Mucosa of descending colon (tissue), 3 donors: Measurements from ENCODE around the gene CGB3. TPM values are rescaled to one million over a fixed set of nuclear protein-coding genes. Genes with fewer than 3 reads are reported as not detected.
A peak's percentile ranks its signal among the peaks of the same experiment; 100 is the strongest.
"Not testable (repeated sequence)": the region's sequence is repeated elsewhere in the genome, so short reads cannot be mapped to it uniquely, and the experiment has no call there.

ENCODE experiments used
- ATAC-seq: fragments of 200-7000 bp; cut with Tn5 transposase; one replicate; pipeline ENCODE4 v1.9.1; 2020; ENCODE audit warnings: mild to moderate bottlenecking, moderate library complexity
- DNase-seq, 3 donors: peaks; one replicate each; pipeline ENCODE4 v3.0.0-alpha.2; 2020
- H3K36me3 ChIP-seq: fragments of 200-600 bp; one replicate; pipeline ENCODE4 v1.8.0; 2021; ENCODE audit warnings: low read depth, mild to moderate bottlenecking
- H3K4me1 ChIP-seq: fragments of 200-600 bp; one replicate; pipeline ENCODE4 v1.8.0; 2021; ENCODE audit warnings: low read depth, mild to moderate bottlenecking
- H3K4me3 ChIP-seq: fragments of 200-600 bp; one replicate; pipeline ENCODE4 v1.8.0; 2021; ENCODE audit warnings: mild to moderate bottlenecking
- H3K9me3 ChIP-seq: fragments of 200-600 bp; one replicate; pipeline ENCODE4 v1.8.0; 2021; ENCODE audit warnings: mild to moderate bottlenecking
- CTCF ChIP-seq: fragments of 200-600 bp; IDR thresholded peaks from one replicate; pipeline ENCODE4 v1.8.0; 2022; ENCODE audit warnings: antibody characterized with exemption, mild to moderate bottlenecking
- intact Hi-C, 2 donors: fragments of 100-400 bp; cut with DNase I in 1 of 2; cut with micrococcal nuclease in 1 of 2; formaldehyde crosslinking; loops; one replicate each; pipeline versions ENCODE4 v1.11.0 to v1.11.1; 2022; cut with DNase I, micrococcal nuclease
- long read RNA-seq, 2 donors: library from polyadenylated mRNA; unstranded; transcript quantifications; one replicate each; pipeline ENCODE4 v2.0.0, GENCODE V29; 2019 to 2021
- total RNA-seq, 3 donors: library from RNA; stranded (reverse); fragmentation: NEBNext Ultra II Directional in 2 of 3; extraction: Animal tissue kit (Norgen Biotek cat#: 25700) in 2 of 3; gene quantifications; one replicate each; pipeline versions ENCODE4 v1.2.1 to v1.2.4, GENCODE V29; 2021 to 2023
- donor health status: DM: no; HTN: no; CAD: no; lungs with moderate emphysema.
- donor health status: DM: no; HTN: no; CAD: no.
- donor health status: DM: no; HTN: yes; CAD: no.

CGB3 gene
- not detected for total RNA-seq
- long read RNA-seq, donor 1, result 0 reads
- long read RNA-seq, donor 2, result 0 reads

- H3K36me3 ChIP-seq, intact Hi-C loops, ATAC-seq, H3K4me3 ChIP-seq, H3K4me1 ChIP-seq, H3K9me3 ChIP-seq, DNase-seq: not testable (repeated sequence)
These were observed at the start of gene CGB3 for GRCh38 chr19:49024233-49024632. TSS of gene CGB3 (minus strand) at chr19:49024333. CDS start at chr19:49023971, 362 bp downstream.

GRCh38 chr19:49071860-49072547, 47.9 kb upstream of the CGB3 start:
- no peaks in the 10 kb centered on the region for H3K36me3 ChIP-seq
- TF ChIP-seq CTCF, result no peak
- peak; percentile 46 for ATAC-seq
- H3K4me1 ChIP-seq, result no peaks in the 10 kb centered on the region
- DNase-seq, result peak in 1 of 3 donors; percentile 51
- H3K4me3 ChIP-seq, result no peak overlapping the region
- no peaks in the 10 kb centered on the region for H3K9me3 ChIP-seq
- intact Hi-C loops, result no loop called here

- intact Hi-C loops, result no loop called here
- ATAC-seq (no peak), DNase-seq (no peak)
- Histone ChIP-seq H3K4me3 (no peak overlapping the region), H3K36me3 (no peaks in the 10 kb centered on the region), H3K9me3 (no peaks in the 10 kb centered on the region), H3K4me1 (no peaks in the 10 kb centered on the region)
- TF ChIP-seq CTCF, result no peak
These were observed 46.3 kb upstream of the CGB3 start for GRCh38 chr19:49070416-49070815.

- DNase-seq (no peak), ATAC-seq (no peak)
- peaks cover 5% of the 10 kb centered on the region for H3K4me1 ChIP-seq
- TF ChIP-seq CTCF, result no peak
- H3K4me3 ChIP-seq, result no peak overlapping the region
- H3K9me3 ChIP-seq, result no peaks in the 10 kb centered on the region
- no peaks in the 10 kb centered on the region for H3K36me3 ChIP-seq
- intact Hi-C loops, result no loop called here
These were observed 44.9 kb upstream of the CGB3 start for GRCh38 chr19:49069026-49069425.

- H3K9me3 ChIP-seq, result no peaks in the 10 kb centered on the region
- DNase-seq (no peak), ATAC-seq (no peak)
- intact Hi-C loops, result no loop called here
- H3K36me3 ChIP-seq, result no peaks in the 10 kb centered on the region
- H3K4me1 ChIP-seq, result peaks cover 5% of the 10 kb centered on the region
- TF ChIP-seq CTCF, result no peak
- no peak overlapping the region for H3K4me3 ChIP-seq
These were observed 43.4 kb upstream of the CGB3 start for GRCh38 chr19:49067554-49067953.

- ATAC-seq, result no peak
- DNase-seq, result no peak
- Histone ChIP-seq H3K4me1 (peaks cover 5% of the 10 kb centered on the region), H3K36me3 (no peaks in the 10 kb centered on the region), H3K4me3 (no peak overlapping the region), H3K9me3 (no peaks in the 10 kb centered on the region)
- TF ChIP-seq CTCF, result no peak
- intact Hi-C loops, result no loop called here
These were observed 41.9 kb upstream of the CGB3 start for GRCh38 chr19:49065905-49066512.
